ENCODE measurements around the gene USP15.
"Not testable (repeated sequence)": the region's sequence is repeated elsewhere in the genome, so short reads cannot be mapped to it uniquely, and the experiment has no call there.

Gene USP15

GRCh38 chr12:62436164-62436503, 175.9 kb downstream of the USP15 start:
- no peaks in the 10 kb centered on the region for H3K36me3 ChIP-seq
- H3K4me3 ChIP-seq (ENCODE audit: low read depth in 1 of 2, low read length in 1 of 2): no peak overlapping the region
- no peak overlapping the region for H3K27ac ChIP-seq
- no peaks in the 10 kb centered on the region for H3K9me3 ChIP-seq
- H3K4me1 ChIP-seq (ENCODE audit: control insufficient read depth in 1 of 2, insufficient read depth in 1 of 2, low read depth in 1 of 2, low read length in 1 of 2): peaks cover 16 to 17% of the 10 kb centered on the region in 2 experiments
- peaks cover 42% of the 10 kb centered on the region for H3K27me3 ChIP-seq
- no peak for TF ChIP-seq CTCF (IDR thresholded peaks at IDR 0.05)

- Histone ChIP-seq H3K27ac (no peak overlapping the region), H3K9me3 (no peaks in the 10 kb centered on the region), H3K36me3 (no peaks in the 10 kb centered on the region), H3K27me3 (peaks cover 30% of the 10 kb centered on the region), H3K4me1 (ENCODE audit: control insufficient read depth in 1 of 2, insufficient read depth in 1 of 2, low read depth in 1 of 2, low read length in 1 of 2) (peaks cover 16 to 17% of the 10 kb centered on the region in 2 experiments), H3K4me3 (ENCODE audit: low read depth in 1 of 2, low read length in 1 of 2) (no peak overlapping the region)
- peak; percentile 35 for TF ChIP-seq CTCF (IDR thresholded peaks at IDR 0.05)
Measured at GRCh38 chr12:62438098-62438692, 178.0 kb downstream of the USP15 start.

GRCh38 chr12:62446754-62447452, 186.7 kb downstream of the USP15 start:
- no peaks in the 10 kb centered on the region for H3K4me1 ChIP-seq (ENCODE audit: control insufficient read depth in 1 of 2, insufficient read depth in 1 of 2, low read depth in 1 of 2, low read length in 1 of 2)
- no peak for TF ChIP-seq CTCF (IDR thresholded peaks at IDR 0.05)

GRCh38 chr12:62448436-62448835, 188.2 kb downstream of the USP15 start:
- Histone ChIP-seq H3K36me3 (no peaks in the 10 kb centered on the region), H3K4me1 (ENCODE audit: control insufficient read depth in 1 of 2, insufficient read depth in 1 of 2, low read depth in 1 of 2, low read length in 1 of 2) (no peaks in the 10 kb centered on the region), H3K27me3 (no peaks in the 10 kb centered on the region), H3K27ac (no peak overlapping the region), H3K9me3 (peaks cover 6% of the 10 kb centered on the region), H3K4me3 (ENCODE audit: low read depth in 1 of 2, low read length in 1 of 2) (no peak overlapping the region)
- TF ChIP-seq CTCF (IDR thresholded peaks at IDR 0.05): no peak

More at GRCh38 chr12:62446754-62447452, 186.7 kb downstream of the USP15 start:
- no peaks in the 10 kb centered on the region for H3K27me3 ChIP-seq
- no peak overlapping the region for H3K4me3 ChIP-seq (ENCODE audit: low read depth in 1 of 2, low read length in 1 of 2)
- H3K36me3 ChIP-seq: no peaks in the 10 kb centered on the region
- H3K9me3 ChIP-seq: peaks cover 6% of the 10 kb centered on the region
- H3K27ac ChIP-seq: no peak overlapping the region

GRCh38 chr12:62455429-62455828, 195.2 kb downstream of the USP15 start:
- H3K27ac ChIP-seq; H3K36me3 ChIP-seq; H3K4me1 ChIP-seq (ENCODE audit: control insufficient read depth in 1 of 2, insufficient read depth in 1 of 2, low read depth in 1 of 2, low read length in 1 of 2); H3K9me3 ChIP-seq; H3K27me3 ChIP-seq; H3K4me3 ChIP-seq (ENCODE audit: low read depth in 1 of 2, low read length in 1 of 2): not testable (repeated sequence)

- Histone ChIP-seq H3K27ac (no peak overlapping the region), H3K4me1 (ENCODE audit: control insufficient read depth in 1 of 2, insufficient read depth in 1 of 2, low read depth in 1 of 2, low read length in 1 of 2) (no peaks in the 10 kb centered on the region), H3K36me3 (no peaks in the 10 kb centered on the region), H3K27me3 (no peaks in the 10 kb centered on the region), H3K9me3 (peaks cover 4% of the 10 kb centered on the region), H3K4me3 (ENCODE audit: low read depth in 1 of 2, low read length in 1 of 2) (no peak overlapping the region)
- no peak for TF ChIP-seq CTCF (IDR thresholded peaks at IDR 0.05)
Measured at GRCh38 chr12:62458626-62459025, 198.4 kb downstream of the USP15 start.
